Astrocyte of the hippocampus (primary cell): Measurements from ENCODE around the gene BIN1.

ENCODE experiments used
- DNase-seq: peaks from one replicate; pipeline ENCODE4 v3.0.0; 2011; ENCODE audit warnings: low read depth, low spot score

Gene BIN1

DNA sequence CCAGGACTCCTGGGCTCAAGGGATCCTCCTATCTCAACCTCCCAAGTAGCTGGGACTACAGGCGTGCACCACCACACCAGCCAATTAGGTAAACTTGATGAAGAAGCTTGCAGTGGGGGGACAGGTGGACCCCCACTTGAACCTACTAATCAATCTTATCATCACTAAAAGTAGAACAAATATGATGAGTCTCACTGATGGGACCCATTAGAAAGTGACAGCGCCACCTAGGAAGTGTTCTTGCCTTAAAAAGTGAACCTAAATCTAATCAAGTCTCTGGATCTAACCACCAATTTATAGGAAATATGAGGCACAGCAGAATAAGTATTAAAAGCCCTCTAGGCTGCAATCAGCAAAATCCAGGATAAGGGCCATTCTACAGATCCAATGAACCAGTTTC lies 79.2 kb downstream of the BIN1 start:
- DNase-seq, result no peak

DNA sequence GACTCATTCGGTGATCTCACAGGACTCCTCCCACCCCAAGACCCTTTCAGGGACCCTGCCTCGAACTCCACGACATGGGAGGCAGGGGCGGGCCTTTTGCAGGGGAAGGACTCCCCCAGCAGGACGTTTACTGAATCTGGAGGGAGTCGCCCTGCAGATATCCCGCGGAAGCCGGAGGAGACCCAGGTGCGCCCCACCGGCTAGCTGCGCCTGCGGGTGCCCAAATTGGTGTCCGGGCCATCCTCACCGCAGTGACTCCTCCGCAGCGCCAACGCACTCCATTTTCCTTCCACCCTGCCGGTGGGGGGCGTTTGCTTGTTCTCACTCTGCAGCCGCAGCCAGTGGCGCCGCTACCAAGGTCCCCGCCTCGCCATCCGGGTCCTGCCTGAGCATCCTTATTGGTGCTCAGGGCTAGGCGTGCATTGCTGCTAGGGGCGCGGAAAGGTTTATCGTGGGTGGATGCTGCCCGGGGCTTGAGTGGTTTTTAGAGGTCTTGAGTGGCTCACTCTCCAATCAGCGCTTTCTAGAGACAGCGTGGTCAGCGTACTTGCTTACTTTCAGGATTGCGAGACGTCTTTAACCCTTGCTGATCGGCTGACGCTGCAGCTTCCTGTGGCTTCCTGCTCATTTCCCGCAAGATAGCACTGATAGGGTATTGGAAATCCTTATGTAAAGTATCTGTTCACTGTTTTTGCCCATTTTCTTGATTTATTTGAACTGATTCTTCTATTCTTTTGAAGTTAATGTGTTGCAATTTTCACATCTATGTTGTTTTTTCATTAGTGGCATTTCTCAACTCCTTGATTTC lies 81.4 kb downstream of the BIN1 start:
- peak; percentile 87 for DNase-seq

DNA sequence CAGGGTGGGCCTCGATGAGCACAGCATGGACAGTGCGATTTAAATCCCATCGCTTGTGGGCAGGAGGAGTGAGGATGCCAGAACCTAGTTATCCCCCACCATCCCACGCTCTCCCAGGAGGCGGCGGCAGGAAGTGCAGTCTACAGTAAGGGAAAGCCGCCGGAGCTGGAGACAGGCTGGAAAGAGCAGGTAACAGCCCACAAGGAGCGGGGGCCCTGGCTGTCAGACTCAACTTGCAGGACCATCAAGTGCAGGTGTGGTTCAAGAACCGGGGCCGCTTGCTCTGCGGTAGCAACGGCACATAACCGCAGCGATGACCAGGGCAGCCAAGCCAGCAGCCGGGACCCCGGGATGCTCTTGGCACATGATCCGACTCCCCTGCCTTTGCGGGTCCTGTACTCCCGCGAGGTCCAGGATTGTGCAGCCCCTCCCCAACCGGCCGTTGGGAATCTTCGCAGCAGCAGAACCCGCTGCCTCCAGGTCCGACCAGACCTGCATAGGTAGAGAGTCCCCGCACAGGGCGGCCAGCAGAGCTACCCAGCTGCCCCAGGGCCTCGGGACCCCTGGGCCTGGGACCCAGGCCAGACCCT lies 82.1 kb downstream of the BIN1 start:
- DNase-seq, result peak; percentile 72

DNA sequence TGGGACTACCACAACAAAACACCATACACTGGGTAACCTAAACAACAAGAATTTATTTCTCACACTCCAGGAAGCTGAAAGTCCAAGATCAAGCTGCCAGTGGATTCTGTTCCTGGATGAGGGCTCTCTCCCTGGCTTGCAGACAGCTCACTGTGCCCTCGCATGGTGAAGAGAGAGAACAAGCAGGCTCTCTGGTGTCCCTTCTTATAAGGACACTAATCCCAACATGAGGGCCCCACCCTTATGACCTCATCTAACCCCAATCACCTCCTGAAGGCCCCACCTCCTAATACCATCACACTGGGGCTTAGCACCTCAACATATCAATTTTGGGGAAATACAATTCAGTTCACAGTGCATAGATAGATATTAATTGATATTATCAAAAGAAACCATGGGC lies 83.5 kb downstream of the BIN1 start:
- no peak for DNase-seq

DNA sequence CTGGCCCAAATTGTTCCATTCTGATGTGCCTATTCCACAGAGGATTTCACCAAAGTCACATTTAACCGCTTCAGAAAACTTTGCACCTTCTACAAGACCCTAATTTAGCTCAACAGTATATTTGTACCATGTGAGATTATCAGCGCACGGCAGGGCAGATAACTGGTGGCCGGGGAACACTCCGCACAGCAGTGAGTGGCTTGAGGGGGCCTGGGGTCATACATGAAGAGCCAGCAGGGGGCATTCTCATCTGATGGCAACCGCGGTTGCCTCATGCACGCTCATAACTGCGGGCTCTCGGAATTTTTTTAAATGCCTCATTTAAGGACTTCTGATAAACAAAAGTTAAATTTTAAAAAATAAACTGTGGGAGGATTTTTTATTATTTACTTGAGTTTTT lies 84.1 kb downstream of the BIN1 start:
- DNase-seq, result no peak

DNA sequence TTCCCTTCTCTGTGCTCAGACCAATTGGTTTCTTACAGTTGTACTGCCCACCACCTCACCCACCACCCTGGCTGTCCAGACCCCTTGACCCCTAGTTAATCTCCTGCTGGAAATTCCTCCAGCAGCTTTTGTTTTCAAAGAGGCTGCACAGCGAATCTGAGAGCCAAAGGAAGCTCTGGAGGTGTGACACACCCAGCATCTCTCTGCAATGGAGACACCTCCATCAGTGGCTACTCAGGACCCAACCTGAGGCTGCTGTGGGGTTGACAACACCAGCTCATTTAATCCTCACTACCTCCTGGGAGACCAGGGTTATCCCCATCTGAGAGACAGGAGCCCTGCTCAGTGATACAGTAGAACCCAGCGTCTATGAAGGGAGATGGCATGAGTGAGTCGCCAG lies 86.4 kb downstream of the BIN1 start:
- DNase-seq, result no peak

DNA sequence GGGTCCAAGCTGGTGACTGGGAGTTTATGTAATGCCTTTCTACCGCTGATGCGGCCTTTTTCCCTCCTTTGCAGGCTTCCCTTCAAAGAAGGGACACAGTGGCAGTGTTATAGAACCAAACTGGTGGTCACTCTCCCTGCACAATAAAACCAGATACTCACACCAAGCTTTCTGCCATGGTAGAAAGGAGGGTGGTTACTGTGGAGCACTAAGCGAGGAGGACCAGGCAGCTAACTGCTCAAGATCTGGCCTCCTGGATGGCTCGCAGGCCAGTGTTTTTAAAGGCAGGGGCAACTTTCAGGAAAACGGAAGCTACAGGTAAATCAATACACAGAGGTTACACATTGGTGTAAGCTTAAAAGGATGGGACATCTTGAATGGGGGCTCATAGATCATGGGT lies 89.4 kb downstream of the BIN1 start:
- no peak for DNase-seq

DNA sequence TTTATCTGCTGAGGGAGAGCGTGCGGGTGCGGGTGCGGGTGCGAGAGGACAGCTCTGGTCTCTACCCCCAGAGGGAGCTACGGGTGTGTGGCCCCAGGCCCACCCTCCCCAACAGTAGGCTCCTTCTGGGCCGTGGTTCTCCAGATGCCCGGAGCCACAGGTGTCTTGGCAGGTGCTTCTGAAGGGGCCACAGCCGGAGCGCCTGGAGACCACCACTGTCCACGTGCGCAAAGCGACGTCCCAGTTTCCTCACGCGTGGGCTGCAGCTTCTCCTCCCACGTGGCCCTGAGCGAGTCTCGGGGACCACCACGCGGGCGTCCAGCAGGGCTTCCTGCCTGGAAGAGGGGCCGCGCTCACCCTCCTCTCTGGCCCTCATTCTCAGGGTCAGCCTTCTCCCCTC lies 90.6 kb downstream of the BIN1 start:
- DNase-seq, result no peak

DNA sequence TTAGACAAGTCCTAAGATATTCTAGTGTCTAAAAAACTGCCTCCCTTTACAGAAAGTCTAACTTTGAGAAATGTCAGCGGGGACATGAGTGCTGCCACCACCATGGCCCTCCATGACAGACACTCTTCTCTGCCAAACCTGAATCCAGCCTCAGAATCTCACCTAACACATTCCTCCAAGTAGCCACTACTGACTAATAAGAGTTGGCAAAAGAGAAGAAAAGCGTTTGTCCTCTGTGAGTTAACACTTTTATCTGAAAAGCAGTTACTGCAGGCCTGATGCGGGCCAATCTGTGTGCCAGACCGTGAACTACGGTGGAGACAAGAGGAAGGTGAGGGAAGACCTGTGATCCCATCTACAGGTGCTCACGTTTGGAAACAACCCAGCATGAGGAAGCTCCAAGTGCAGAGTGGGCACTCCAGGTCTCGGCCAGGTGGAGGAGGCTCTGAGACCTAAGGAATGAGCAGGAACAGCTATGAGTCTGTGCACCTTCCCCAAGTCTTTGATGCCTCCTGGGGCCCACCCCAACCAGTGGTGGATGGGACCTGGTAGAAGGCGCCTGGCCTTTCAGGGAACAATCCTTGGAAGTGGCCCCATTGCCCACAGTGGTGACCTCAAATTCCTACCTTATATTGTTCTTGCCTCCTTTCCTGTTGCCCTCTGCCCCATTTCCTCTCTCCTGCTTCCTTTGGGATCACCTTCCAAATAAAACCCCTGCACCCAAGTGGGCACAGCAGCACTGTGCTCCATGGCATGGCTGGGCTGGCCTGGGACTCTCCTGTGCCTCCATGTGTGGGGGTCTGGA lies 91.6 kb downstream of the BIN1 start:
- no peak for DNase-seq

DNA sequence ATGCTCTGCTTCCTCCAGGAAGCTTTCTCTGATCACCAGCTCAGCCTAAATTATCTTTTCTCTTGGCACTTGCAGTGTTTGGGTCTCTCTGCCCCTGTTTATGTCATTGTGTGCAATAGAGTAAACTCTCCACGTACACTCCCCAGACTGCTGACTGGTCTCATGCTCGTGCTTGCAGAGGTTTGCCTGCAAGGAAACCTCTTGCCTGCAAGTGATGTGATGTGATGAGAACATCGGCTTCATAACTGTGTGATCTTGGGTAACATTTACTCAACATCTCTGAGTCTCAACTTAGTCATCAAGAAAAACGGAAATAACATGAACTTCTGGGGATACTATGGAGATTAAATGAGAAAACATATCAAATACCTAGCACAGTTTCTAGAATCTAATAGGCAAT lies 92.3 kb downstream of the BIN1 start:
- DNase-seq, result peak; percentile 17

DNA sequence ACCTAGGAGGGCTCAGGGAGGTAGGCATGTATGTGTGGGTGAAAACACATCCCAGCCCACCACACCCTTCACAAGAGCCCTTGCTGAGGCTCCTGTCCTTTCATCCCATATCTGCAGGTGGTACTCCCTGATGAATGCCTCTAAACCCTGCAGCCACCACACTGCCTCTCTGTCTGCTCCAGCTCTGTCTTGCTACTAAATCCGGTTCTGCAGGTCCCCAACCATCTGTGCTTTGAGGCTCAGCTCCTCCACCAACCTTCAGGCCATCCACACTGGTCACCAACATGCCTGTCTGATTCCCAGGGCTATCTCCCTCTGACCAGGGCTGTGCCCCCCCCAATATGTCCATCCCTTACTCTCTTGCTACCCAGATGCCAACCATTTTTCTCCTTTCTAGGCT lies 92.7 kb downstream of the BIN1 start:
- DNase-seq, result no peak

DNA sequence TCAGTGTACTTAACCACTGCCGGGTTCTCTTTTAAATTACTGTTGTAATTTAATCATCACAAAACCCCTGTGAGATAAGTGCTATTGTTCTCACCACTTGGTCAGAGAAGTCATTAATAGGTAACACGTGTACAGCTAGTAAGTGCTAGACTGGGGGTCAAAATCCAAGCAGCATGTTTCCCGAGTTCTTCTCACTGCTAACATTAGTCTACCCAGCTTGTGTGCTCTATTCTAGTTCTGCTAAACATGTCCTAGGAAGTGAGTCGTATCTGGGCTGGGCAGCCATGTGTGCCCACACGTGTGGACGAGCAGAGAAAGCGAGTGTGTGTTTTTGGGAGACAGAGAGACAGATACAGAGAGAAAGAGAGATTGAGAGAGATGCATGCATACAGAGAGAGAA lies 94.1 kb downstream of the BIN1 start:
- no peak for DNase-seq

DNA sequence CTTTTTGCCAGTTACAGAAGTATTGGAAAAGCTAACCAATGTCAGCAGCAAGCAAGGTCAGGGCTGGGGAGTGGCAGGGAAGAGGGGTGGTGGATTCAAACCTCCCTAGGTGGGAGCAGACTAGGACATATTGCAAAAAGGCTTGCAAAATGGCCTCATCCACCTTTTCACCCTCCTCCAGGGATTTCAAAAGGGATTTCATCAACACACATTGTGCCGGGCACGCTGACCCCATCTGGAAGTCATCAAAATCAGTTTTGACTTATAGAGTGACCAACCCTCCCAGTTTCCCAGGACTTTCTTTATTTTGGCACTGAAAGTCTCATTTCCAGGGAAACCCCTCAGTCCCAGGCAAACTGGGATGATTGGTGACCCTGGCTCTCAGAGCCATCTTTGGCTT lies 94.7 kb downstream of the BIN1 start:
- no peak for DNase-seq

DNA sequence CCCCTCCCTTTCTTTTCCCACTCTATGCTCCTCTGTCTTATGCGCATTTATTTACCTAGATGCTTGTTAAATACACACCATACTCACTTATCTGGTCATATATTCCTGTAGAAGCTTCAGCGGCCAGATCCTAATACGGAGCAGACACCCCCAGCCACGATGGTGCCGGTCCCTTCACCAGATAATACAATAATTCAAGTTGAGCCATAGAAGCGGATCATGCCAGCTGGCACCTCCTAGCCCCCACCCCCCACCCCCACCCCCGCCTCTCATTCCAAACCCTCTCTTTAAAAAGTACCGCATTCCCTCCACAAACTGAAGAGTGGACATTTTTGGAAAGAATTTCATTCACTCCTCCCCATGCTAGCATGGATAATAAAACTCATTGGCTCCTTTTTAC lies 95.2 kb downstream of the BIN1 start:
- DNase-seq, result no peak

DNA sequence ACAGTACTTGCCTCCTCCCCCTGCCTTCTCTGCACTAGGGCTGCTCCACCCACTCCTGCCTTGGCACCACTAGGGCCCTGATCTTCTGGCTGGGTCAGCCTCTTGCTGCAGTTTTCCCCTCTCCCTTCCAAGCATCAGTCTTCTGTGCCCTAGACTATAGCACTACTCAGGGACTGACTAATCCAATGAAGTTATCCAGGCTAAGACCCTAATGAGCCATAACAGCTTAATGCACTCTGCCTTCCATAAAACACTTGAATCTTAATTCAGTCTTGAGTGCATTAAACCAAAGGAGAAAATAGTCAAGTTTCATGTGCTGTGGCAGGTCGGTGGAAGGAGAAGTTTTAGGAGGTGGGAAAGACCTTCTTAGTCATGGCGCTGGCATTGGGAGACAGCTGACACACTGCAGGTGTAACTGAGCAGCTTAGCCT lies 95.7 kb downstream of the BIN1 start:
- no peak for DNase-seq

DNA sequence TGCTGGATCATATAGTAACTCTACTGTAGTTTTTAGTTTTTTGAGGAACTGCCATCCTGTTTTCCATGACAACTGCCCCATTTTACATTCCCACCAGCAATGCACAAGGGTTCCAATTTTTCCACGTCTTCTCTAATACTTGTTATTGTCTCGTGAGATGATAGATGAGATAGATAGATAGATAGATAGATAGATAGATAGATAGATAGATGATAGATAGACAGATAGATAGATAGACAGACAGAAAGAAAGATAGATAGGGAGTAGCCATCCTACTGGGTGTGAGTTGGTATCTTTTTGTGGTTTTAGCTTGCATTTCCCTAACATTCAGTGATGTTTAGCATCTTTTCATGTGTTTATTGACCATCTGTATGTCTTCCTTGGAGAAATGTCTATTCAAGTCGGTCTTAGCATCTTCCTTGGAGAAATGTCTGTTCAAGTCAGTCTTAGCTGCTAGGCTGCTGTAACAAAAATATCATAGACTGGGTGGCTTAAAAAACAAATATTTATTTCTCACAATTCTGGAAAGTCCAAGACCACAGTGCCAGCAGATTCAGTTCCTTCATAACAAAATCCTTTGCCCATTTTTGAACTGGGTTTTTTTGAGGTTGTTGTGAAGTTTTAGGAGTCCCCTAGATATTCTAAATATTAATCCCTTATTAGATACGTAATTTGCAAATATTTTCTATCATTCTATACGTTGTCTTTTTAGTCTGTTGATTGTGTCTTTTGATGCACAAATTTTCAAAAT lies 98.5 kb downstream of the BIN1 start:
- no peak for DNase-seq

DNA sequence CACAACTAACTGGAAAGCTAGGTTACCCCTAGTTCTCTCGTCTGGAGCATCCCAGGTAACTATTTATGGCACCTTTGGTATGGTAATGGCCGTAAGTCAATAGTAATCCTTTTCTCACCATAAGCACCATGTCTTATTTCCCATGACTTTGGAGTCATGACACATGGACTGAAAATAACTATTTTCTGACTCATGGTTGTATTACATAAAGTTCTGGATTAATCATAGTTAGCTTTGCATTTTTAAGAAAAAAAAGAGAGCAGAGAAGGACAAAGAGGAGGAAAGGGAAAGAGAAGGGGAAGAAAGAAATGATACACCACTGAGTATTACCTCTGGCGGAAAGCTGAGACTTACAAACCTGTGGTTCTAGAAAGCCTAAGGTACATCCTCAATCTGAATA lies 99.3 kb downstream of the BIN1 start:
- peak; percentile 16 for DNase-seq

DNA sequence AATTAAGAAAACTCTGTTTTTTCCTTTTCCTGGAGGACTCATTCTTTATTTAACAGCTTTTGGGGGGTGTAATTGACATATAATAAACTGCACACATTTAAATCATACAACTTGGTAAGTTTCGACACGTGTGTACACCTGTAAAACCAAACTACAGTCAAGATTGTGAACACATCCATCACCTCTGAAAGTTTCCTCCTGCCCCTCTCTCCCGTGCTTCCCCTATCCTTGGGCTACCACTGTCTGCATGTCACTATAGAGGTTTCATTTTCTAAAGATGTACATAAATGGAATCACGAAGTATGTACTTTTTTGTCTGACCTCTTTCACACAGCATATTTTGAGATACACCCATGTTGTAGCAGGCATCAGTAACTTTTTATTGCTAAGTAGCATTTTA lies 100.0 kb downstream of the BIN1 start:
- DNase-seq, result no peak

DNA sequence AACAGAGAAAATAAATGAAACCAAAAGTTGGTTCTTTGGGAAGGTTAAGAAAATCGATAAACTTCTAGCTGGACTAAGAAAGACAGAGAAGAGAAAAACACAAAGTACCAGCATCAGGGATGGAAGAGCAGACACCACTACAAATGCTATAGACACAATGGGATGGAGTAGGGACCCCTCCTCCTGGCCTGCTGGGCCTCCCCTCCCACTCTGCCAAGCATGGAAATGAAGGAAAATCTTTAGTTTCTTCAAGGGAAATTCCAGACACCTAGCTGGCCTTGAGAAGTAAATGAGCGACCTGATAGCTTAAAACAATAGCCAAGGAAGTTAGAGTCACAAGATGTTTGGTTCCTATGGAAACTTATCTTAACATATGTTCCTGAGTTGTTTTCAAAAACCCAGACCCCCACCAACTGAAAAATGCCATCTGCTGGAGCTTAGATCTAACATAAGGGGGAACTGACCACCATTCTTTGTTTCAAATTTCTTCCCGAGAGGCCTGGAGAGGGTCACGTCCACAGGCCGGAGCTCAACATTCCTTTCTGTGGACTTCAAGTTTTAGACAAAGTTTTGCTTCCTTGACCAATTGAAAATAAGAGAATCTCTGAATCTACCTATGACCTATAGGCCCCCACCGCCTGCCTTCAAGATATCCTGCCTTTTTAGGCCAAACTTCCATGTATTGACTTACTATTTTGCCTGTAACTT lies 101.9 kb downstream of the BIN1 start:
- DNase-seq, result no peak

DNA sequence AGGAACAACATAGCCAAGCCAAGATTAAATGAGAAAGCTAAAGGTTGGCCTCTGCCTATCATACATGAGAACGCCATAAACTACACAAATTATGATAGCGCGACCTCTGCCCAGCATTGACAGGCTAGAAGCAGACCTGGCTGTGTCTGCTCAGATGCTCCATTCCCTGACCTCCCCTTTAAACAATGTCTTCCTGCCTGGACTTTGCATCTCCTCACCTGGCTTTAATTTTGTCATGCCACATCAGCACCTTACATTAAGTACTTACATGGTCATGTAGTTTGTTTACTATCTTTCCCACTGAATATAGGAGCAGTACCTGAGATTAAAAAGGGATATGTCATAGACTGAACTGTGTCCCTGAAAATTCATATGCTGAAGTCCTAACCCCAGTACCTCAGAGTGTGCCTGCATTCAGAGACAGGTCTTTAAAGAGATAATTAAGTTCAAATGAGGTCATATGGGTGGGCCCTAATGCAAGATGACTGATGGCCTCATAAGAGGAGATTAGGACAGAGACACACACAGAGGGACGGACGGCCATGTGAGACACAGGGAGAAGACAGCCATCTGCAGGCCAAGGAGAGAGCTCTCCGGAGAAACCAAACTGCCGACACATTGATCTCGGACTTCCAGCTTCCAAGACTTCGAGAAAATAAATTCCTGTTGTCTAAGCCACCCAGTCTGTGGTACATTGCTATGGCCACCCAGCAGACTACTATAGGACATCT lies 103.7 kb downstream of the BIN1 start:
- DNase-seq, result no peak

DNA sequence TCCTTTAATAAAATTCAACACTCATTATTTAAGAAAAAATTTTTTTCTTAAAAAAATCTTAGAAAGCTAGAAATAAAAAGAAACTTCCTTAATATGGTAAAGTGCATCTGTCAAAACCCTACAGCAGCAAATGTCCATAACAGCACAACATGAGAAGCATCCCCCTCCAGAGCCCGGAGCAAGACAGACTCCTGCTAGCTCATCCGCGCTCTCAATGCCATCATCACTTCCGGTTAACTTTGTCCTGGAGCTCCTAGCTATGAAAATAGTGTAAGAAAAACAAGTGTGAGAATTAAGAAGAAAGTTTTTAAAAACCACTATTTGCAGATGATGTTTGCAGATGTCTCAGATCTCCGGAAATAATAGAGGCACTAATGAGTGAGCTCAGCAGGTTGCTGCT lies 105.2 kb downstream of the BIN1 start:
- no peak for DNase-seq
